CD4-positive, alpha-beta T cell treated with Interleukin-15 for 1 hour (primary cell): ENCODE results near the gene ABCA2.
A peak's percentile ranks its signal among the peaks of the same experiment; 100 is the strongest.

Source experiments
- DNase-seq: peaks from one replicate; pipeline ENCODE4 v3.0.0-alpha.2; 2020

Gene ABCA2

GRCh38 chr9:136960212-136960937 is 67.7 kb downstream of the ABCA2 start:
- DNase-seq: peak; percentile 56

- no peak for DNase-seq
Observed at GRCh38 chr9:136958898-136959850, 68.9 kb downstream of the ABCA2 start.

- DNase-seq: no peak
Observed at GRCh38 chr9:136958473-136958872, 69.6 kb downstream of the ABCA2 start.

GRCh38 chr9:136957901-136958300 is 70.1 kb downstream of the ABCA2 start:
- no peak for DNase-seq

- DNase-seq: no peak
Observed at GRCh38 chr9:136957461-136957860, 70.6 kb downstream of the ABCA2 start.
